GM12878 (cell line): ENCODE measurements around the gene ELMOD3.
"Not testable (repeated sequence)": the region's sequence is repeated elsewhere in the genome, so short reads cannot be mapped to it uniquely, and the experiment has no call there.

Experiments
- ETV6 ChIP-seq, 2 experiments: fragments of 450-650 bp in 1 of 2; IDR thresholded peaks in 1 of 2; conservative IDR thresholded peaks in 1 of 2; 2 replicates each; pipeline ENCODE4 v1.6.1; 2014; ENCODE audit warnings: antibody characterized with exemption in 1 of 2, borderline replicate concordance in 1 of 2, low read depth in 1 of 2, mild to moderate bottlenecking in 1 of 2, moderate library complexity in 1 of 2
- POLR2A ChIP-seq: IDR thresholded peaks from 2 replicates; pipeline ENCODE4 v1.6.1; 2011; ENCODE audit warnings: low read depth, mild to moderate bottlenecking, low read length
- SP1 ChIP-seq: IDR thresholded peaks from one replicate; pipeline ENCODE4 v1.6.1; 2011; ENCODE audit warnings: low read depth, low read length
- TF ChIP-seq, protein P1 (sequence below): IDR thresholded peaks from 2 replicates; pipeline ENCODE4 v1.6.1; 2012; ENCODE audit warnings: low read length, inconsistent platforms
- TF ChIP-seq, protein P2 (sequence below), 3 experiments: IDR thresholded peaks in 2 of 3; conservative IDR thresholded peaks in 1 of 3; 2 replicates each; pipeline ENCODE4 v1.5.1; 2011; ENCODE audit warnings: low read depth in 3 of 3, low read length in 3 of 3, mild to moderate bottlenecking in 3 of 3, control low read depth in 2 of 3, moderate library complexity in 2 of 3, inconsistent platforms in 1 of 3, mixed read lengths in 1 of 3; ENCODE audit not compliant: control insufficient read depth in 2 of 3, insufficient read depth in 1 of 3; ENCODE audit errors: extremely low read depth in 1 of 3

DNA sequence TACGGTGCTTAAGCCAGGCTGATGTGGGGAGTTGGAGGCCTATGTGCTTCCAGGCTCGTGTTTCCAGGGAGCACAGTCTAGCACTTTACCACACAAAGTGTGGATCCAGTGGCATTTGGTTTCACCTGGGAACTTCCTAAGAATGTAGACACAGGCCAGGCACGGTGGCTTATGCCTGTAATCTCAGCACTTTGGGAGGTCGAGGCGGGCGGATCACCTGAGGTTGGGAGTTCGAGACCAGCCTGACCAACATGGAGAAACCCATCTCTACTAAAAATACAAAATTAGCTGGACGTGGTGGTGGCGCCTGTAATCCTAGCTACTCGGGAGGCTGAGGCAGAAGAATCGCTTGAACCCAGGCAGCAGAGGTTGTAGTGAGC, 30.6 kb upstream of the ELMOD3 start:
- TF ChIP-seq, protein P1, sequence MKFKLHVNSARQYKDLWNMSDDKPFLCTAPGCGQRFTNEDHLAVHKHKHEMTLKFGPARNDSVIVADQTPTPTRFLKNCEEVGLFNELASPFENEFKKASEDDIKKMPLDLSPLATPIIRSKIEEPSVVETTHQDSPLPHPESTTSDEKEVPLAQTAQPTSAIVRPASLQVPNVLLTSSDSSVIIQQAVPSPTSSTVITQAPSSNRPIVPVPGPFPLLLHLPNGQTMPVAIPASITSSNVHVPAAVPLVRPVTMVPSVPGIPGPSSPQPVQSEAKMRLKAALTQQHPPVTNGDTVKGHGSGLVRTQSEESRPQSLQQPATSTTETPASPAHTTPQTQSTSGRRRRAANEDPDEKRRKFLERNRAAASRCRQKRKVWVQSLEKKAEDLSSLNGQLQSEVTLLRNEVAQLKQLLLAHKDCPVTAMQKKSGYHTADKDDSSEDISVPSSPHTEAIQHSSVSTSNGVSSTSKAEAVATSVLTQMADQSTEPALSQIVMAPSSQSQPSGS = not testable (repeated sequence)
- TF ChIP-seq, protein P2, sequence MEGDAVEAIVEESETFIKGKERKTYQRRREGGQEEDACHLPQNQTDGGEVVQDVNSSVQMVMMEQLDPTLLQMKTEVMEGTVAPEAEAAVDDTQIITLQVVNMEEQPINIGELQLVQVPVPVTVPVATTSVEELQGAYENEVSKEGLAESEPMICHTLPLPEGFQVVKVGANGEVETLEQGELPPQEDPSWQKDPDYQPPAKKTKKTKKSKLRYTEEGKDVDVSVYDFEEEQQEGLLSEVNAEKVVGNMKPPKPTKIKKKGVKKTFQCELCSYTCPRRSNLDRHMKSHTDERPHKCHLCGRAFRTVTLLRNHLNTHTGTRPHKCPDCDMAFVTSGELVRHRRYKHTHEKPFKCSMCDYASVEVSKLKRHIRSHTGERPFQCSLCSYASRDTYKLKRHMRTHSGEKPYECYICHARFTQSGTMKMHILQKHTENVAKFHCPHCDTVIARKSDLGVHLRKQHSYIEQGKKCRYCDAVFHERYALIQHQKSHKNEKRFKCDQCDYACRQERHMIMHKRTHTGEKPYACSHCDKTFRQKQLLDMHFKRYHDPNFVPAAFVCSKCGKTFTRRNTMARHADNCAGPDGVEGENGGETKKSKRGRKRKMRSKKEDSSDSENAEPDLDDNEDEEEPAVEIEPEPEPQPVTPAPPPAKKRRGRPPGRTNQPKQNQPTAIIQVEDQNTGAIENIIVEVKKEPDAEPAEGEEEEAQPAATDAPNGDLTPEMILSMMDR (IDR thresholded peaks at IDR 0.05 in 2 of 3, conservative IDR thresholded peaks at IDR 0.05 in 1 of 3; ENCODE audit: control insufficient read depth in 2 of 3, extremely low read depth in 1 of 3, insufficient read depth in 1 of 3, low read depth in 3 of 3, low read length in 3 of 3) = not testable (repeated sequence)
- TF ChIP-seq ETV6 (conservative IDR thresholded peaks at IDR 0.05 in 1 of 2, IDR thresholded peaks at IDR 0.05 in 1 of 2; ENCODE audit: borderline replicate concordance in 1 of 2, low read depth in 1 of 2); SP1; POLR2A: not testable (repeated sequence)
